Right atrium auricular region (tissue), 2 donors: ENCODE measurements around the gene C14orf93. TPM values are rescaled to one million over a fixed set of nuclear protein-coding genes. Genes with fewer than 3 reads are reported as not detected.

ENCODE experiments used
- DNase-seq: peaks from one replicate; pipeline ENCODE4 v3.0.0-alpha.2; 2019; ENCODE audit warnings: low spot score
- H3K27ac ChIP-seq, 2 donors: fragments of 200-600 bp; sonication (generic); 1 replicate in 1 of 2; 2 replicates in 1 of 2; pipeline ENCODE4 v1.5.1; 2016 to 2019
- H3K27me3 ChIP-seq, 2 donors: fragments of 200-600 bp; sonication (generic); one replicate each; pipeline versions ENCODE4 v1.5.1 to v1.6.0; 2017 to 2019
- H3K36me3 ChIP-seq: fragments of 200-600 bp; sonication (generic); one replicate; pipeline ENCODE4 v1.5.1; 2016
- H3K4me1 ChIP-seq, 2 donors: fragments of 200-600 bp; sonication (generic); one replicate each; pipeline versions ENCODE4 v1.5.1 to v1.6.0; 2017 to 2019
- H3K4me3 ChIP-seq, 2 donors: fragments of 200-600 bp; sonication (generic); 1 replicate in 1 of 2; 2 replicates in 1 of 2; pipeline ENCODE4 v1.5.1; 2017 to 2019; ENCODE audit warnings: mild to moderate bottlenecking in 1 of 2, moderate library complexity in 1 of 2
- H3K9me3 ChIP-seq, 2 donors: fragments of 200-600 bp; sonication (generic); one replicate each; pipeline ENCODE4 v1.5.1; 2019
- CTCF ChIP-seq, 2 donors: fragments of 200-600 bp; sonication (generic); IDR thresholded peaks; one replicate each; pipeline ENCODE4 v1.5.1; 2019; ENCODE audit warnings: antibody characterized with exemption in 2 of 2
- total RNA-seq, 2 donors: library from RNA; depleted of rRNA; stranded (reverse); fragments of >200 nt; gene quantifications; one replicate each; pipeline ENCODE4 v1.1.0, GENCODE V29; 2016

C14orf93 gene
- total RNA-seq = 1 to 10 TPM; 5.0 to 6.8 TPM

DNA sequence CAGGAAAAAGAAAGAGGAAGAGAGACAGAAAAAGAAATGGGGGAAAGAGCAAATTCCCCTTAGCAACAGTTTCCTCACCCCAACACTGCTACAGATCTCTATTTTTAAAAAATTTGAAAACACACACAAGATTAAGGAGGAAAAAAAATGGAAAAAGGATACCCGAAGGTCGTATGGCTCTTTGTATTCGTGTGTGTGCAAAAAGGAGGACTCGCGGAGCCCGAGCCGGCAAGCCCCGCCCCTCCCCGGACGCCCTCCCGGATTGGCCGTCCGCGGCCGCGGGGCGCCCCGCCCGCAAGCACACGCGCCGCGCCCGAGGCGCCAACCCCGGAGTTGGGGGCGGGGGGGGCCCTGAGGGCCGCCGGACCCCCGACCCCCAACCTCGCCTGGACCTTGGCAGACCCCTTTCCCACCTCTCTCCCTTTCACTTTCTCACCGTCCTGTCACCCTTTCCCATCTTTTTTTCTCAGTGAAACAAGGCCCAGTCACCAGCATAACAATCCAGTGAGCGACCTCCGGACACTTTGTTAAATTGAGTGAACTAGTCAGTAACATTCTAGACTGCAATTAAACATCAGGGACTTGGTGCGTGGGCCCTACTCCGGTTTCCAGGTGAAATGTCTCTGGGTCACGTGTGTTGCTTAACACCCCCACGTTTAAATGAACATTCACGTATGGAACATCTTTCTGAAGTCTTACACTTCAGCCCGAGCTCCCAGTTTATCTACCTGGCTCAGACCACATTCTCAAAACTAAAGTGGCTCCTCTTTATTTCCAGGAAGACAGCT, at the start of gene C14orf93:
C14orf93 (minus strand) TSS at position 205 of the 788 bp plus-strand sequence. CDS start 11,120 bp downstream, outside the sequence.
- Histone ChIP-seq H3K4me1 (peaks cover 0 to 17% of the 10 kb centered on the region in 2 donors), H3K27ac (peak within 1 kb of the TSS; percentile 82 to 87), H3K9me3 (no peaks in the 10 kb centered on the region), H3K36me3 (no peaks in the 10 kb centered on the region), H3K4me3 (peak within 1 kb of the TSS; percentile 41 to 60), H3K27me3 (no peaks in the 10 kb centered on the region)
- no peak for TF ChIP-seq CTCF (IDR thresholded peaks at IDR 0.05)
- DNase-seq = peak; percentile 74

DNA sequence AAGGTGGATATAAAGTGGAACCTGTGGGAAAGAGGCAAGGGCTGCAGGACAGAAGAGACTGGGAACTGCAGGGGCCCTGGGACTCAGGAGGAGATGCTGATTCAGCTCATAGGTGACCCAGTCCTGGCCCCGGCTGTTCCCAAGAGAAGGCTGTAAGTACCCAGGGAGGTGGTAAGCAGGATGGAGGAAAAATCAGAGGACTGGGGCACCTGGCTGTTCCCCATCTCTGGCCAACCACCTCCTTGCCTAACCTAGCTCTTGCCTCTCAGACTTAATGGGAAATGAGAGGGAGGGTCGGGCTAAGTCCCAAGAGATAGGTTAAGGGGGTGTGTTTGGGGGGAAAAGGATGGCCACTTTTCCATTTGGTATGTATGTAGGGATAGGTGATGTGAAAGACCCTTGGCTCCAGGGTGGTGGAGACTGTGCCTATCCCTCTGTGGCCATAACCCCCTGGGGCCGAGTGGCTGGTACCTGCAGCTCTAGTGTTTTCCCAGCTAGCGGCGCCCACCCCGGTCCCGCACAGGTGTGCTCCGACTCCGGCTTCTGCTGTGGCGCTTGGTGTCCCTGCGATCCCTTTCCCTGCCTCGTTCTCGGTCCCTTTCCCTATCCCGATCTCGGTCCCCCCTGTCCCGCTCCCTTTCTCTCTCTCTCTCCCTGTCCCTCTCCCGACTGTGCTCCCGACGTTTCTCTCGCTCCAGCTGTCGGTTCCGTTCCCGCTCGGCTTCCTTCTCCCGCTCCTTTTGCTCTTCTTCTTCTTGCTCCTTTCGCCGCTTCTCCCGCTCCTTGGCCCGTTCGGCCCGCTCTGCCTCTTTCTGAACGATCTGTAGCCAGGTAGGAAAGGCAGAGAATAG, 48.9 kb upstream of the C14orf93 start:
- DNase-seq = no peak
- no peak for TF ChIP-seq CTCF (IDR thresholded peaks at IDR 0.05)
- Histone ChIP-seq H3K4me3 (no peak overlapping the region), H3K4me1 (peaks cover 0 to 31% of the 10 kb centered on the region in 2 donors), H3K9me3 (no peaks in the 10 kb centered on the region), H3K27me3 (no peaks in the 10 kb centered on the region), H3K36me3 (peaks cover 53% of the 10 kb centered on the region), H3K27ac (no peak overlapping the region)

DNA sequence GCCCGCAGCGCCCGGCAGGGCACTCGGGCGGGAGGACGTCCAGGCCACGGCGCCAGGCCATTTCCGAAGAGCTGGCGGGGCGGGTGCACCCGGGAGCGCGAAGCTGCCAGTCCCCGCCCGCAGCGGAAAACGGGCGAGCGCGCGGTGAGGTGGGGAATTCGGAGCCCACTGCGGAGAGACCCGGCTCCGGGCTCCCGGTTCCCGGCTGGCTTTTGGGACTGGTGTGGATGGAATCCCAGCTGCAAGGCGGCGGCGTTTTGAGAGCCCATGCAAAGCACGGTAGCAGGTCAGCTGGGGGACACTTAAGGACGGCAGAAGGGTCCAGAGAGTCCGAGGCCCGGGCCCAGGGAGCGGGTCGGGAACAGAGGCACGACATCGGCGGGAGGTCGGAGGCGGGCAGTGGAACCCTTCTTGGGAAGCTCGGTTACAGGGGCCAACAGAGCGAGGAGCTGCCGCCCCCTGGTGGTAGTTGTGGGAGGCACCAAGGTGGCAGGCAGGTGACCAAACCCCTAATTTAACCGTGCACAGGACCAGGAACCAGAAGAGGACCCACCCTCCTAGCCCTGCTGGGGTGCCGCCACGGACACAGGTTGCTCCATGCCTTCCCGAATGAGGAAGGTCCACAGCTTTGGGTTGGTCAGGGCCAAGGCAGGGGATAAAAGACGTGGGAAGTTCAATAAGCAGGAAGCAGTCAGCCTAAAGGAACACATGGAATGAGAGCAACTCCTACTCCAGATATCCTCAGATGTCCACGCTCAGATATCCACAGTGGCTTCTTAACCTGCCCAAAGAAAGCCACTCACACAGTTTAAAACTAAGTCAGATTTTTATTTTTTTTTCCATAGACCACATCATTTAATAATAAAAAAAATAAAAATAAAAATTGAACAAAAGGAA, 48.1 kb upstream of the C14orf93 start:
- no peaks in the 10 kb centered on the region for H3K27me3 ChIP-seq
- peak; percentile 83 to 99 for TF ChIP-seq CTCF (IDR thresholded peaks at IDR 0.05)
- no peaks in the 10 kb centered on the region for H3K9me3 ChIP-seq
- H3K4me3 ChIP-seq = peak overlapping the region; percentile 61 to 73
- peak; percentile 86 for DNase-seq
- H3K27ac ChIP-seq = peak overlapping the region; percentile 55 to 69
- H3K36me3 ChIP-seq = peaks cover 44% of the 10 kb centered on the region
- peaks cover 0 to 31% of the 10 kb centered on the region in 2 donors for H3K4me1 ChIP-seq

DNA sequence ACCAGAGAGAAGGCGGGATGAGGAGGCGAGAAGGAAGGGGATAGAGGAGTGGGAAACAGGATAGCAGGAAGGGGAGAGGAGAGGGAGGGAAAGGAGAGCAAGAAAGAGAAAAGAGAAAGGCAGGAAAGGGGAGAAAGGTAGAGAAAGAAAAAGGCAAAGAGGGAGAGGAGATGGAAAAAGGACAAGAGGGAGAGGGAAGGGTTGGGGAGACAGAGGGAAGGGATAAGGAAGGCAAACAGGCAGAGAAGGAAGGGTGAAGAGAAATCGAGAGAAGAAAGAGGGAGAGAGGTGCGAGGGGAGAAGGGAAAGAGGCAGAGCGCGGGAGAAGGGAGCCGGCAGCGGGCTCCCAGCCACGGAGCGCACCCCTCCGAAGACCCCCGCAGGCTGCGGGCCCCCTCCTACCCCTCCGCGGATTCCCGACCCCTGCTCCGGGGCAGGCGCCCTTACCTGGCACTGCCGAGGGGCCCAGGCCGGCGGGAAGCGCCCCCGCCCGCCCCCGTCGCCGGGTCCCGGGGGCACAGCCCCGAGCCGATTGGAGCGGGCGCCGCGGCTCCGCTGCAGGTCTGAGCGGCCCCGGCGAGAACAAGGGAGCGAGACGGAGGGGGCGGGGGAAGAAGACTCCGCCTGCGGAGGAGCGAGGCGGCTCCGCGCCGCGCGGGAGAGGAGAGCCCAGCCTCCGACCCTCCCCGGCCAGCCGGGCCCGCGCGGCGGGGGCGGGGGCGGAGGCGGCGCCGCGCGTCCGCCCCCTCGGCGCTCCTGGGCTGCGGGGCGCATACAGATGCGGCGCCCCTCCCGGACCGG, 47.2 kb upstream of the C14orf93 start, which contains the start of gene CDH24:
CDH24 (minus strand) TSS at position 565 of the 801 bp plus-strand sequence. CDS start 1,787 bp downstream, outside the sequence.
- no peaks in the 10 kb centered on the region for H3K27me3 ChIP-seq
- H3K4me3 ChIP-seq = peak within 1 kb of the TSS; percentile 61 to 73
- peaks cover 36% of the 10 kb centered on the region for H3K36me3 ChIP-seq
- no peak for TF ChIP-seq CTCF (IDR thresholded peaks at IDR 0.05)
- DNase-seq = no peak
- H3K27ac ChIP-seq = peak within 1 kb of the TSS; percentile 55 to 69
- peaks cover 0 to 23% of the 10 kb centered on the region in 2 donors for H3K4me1 ChIP-seq
- H3K9me3 ChIP-seq = no peaks in the 10 kb centered on the region
